Measurements from ENCODE around the gene TNNC1.

The TNNC1 gene

GRCh38 chr3:52443791-52444687 lies 9.8 kb downstream of the TNNC1 start:
- DNase-seq (ENCODE audit: low spot score): no peak

GRCh38 chr3:52443268-52443610 lies 10.6 kb downstream of the TNNC1 start:
- DNase-seq (ENCODE audit: low spot score): no peak

- DNase-seq (ENCODE audit: low spot score): no peak
Measured at GRCh38 chr3:52442409-52443267, 11.2 kb downstream of the TNNC1 start.

- DNase-seq (ENCODE audit: low spot score): no peak
Measured at GRCh38 chr3:52441772-52442332, 12.0 kb downstream of the TNNC1 start.

GRCh38 chr3:52441091-52441771 lies 12.6 kb downstream of the TNNC1 start:
- no peak for DNase-seq (ENCODE audit: low spot score)

- no peak for DNase-seq (ENCODE audit: low spot score)
Measured at GRCh38 chr3:52440671-52441070, 13.2 kb downstream of the TNNC1 start.

GRCh38 chr3:52440249-52440551 lies 13.6 kb downstream of the TNNC1 start:
- no peak for DNase-seq (ENCODE audit: low spot score)

- DNase-seq (ENCODE audit: low spot score): no peak
Measured at GRCh38 chr3:52439426-52440248, 14.2 kb downstream of the TNNC1 start.

- no peak for DNase-seq (ENCODE audit: low spot score)
Measured at GRCh38 chr3:52438579-52439425, 15.0 kb downstream of the TNNC1 start.

- DNase-seq (ENCODE audit: low spot score): no peak
Measured at GRCh38 chr3:52438104-52438376, 15.8 kb downstream of the TNNC1 start.

- DNase-seq (ENCODE audit: low spot score): no peak
Measured at GRCh38 chr3:52437326-52438103, 16.3 kb downstream of the TNNC1 start.

- DNase-seq (ENCODE audit: low spot score): no peak
Measured at GRCh38 chr3:52436500-52437149, 17.2 kb downstream of the TNNC1 start.

- DNase-seq (ENCODE audit: low spot score): no peak
Measured at GRCh38 chr3:52435246-52436101, 18.4 kb downstream of the TNNC1 start.

GRCh38 chr3:52434491-52435115 lies 19.2 kb downstream of the TNNC1 start:
- no peak for DNase-seq (ENCODE audit: low spot score)

GRCh38 chr3:52433996-52434479 lies 19.8 kb downstream of the TNNC1 start:
- DNase-seq (ENCODE audit: low spot score): no peak

- no peak for DNase-seq (ENCODE audit: low spot score)
Measured at GRCh38 chr3:52433328-52433995, 20.4 kb downstream of the TNNC1 start.

GRCh38 chr3:52432691-52433141 lies 21.1 kb downstream of the TNNC1 start:
- DNase-seq (ENCODE audit: low spot score): no peak
